Neutrophil (primary cell): ENCODE results near the gene RADIL.

Experiments used
- H3K27ac ChIP-seq: fragments of 200-600 bp; sonication (generic); 2 replicates; pipeline ENCODE4 v1.5.1; 2016; ENCODE audit warnings: mild to moderate bottlenecking, moderate library complexity
- H3K27me3 ChIP-seq: fragments of 200-600 bp; sonication (generic); 2 replicates; pipeline ENCODE4 v1.6.0; 2016; ENCODE audit warnings: mild to moderate bottlenecking
- H3K36me3 ChIP-seq: fragments of 200-600 bp; sonication (generic); 2 replicates; pipeline ENCODE4 v1.5.1; 2017
- H3K4me1 ChIP-seq, 2 experiments: fragments of 200-600 bp in 1 of 2; sonication (generic) in 1 of 2; 1 replicate in 1 of 2; 2 replicates in 1 of 2; pipeline versions ENCODE4 v1.5.1 to v1.6.1; 2013 to 2016; ENCODE audit warnings: low read depth in 1 of 2, low read length in 1 of 2, mild to moderate bottlenecking in 1 of 2, moderate library complexity in 1 of 2; ENCODE audit not compliant: control insufficient read depth in 1 of 2, insufficient read depth in 1 of 2
- H3K4me3 ChIP-seq, 2 experiments: fragments of 200-600 bp in 1 of 2; sonication (generic) in 1 of 2; 1 replicate in 1 of 2; 2 replicates in 1 of 2; pipeline ENCODE4 v1.5.1; 2013 to 2016; ENCODE audit warnings: low read depth in 1 of 2, low read length in 1 of 2, mild to moderate bottlenecking in 1 of 2, moderate library complexity in 1 of 2
- H3K9me3 ChIP-seq: fragments of 200-600 bp; sonication (generic); 2 replicates; pipeline ENCODE4 v1.5.1; 2016
- TF ChIP-seq, protein P1 (sequence below): fragments of 200-600 bp; sonication (generic); IDR thresholded peaks from 2 replicates; pipeline ENCODE4 v1.5.1; 2016; ENCODE audit warnings: antibody characterized with exemption

RADIL gene

DNA sequence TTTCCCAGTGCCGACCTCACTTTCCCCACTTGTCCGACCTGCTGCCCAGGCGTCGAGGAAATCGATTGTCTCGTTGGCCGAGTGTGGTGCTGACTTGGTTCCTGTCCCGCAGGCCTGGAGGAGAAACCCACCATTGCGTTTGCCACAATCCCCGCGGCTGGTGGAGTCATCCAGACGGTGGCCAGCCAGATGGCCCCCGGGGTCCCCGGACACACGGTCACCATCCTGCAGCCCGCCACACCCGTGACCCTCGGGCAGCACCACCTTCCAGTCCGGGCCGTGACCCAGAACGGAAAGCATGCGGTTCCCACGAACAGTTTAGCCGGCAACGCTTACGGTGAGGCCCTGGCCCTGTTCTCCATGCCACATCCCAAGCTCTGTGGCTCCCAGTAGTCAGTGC is 122.6 kb downstream of the RADIL start:
- Histone ChIP-seq H3K4me1 (no peaks in the 10 kb centered on the region), H3K36me3 (peaks cover 98% of the 10 kb centered on the region), H3K9me3 (no peaks in the 10 kb centered on the region), H3K4me3 (no peak overlapping the region), H3K27ac (no peak overlapping the region), H3K27me3 (no peaks in the 10 kb centered on the region)
- TF ChIP-seq, protein P1, sequence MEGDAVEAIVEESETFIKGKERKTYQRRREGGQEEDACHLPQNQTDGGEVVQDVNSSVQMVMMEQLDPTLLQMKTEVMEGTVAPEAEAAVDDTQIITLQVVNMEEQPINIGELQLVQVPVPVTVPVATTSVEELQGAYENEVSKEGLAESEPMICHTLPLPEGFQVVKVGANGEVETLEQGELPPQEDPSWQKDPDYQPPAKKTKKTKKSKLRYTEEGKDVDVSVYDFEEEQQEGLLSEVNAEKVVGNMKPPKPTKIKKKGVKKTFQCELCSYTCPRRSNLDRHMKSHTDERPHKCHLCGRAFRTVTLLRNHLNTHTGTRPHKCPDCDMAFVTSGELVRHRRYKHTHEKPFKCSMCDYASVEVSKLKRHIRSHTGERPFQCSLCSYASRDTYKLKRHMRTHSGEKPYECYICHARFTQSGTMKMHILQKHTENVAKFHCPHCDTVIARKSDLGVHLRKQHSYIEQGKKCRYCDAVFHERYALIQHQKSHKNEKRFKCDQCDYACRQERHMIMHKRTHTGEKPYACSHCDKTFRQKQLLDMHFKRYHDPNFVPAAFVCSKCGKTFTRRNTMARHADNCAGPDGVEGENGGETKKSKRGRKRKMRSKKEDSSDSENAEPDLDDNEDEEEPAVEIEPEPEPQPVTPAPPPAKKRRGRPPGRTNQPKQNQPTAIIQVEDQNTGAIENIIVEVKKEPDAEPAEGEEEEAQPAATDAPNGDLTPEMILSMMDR, result no peak

DNA sequence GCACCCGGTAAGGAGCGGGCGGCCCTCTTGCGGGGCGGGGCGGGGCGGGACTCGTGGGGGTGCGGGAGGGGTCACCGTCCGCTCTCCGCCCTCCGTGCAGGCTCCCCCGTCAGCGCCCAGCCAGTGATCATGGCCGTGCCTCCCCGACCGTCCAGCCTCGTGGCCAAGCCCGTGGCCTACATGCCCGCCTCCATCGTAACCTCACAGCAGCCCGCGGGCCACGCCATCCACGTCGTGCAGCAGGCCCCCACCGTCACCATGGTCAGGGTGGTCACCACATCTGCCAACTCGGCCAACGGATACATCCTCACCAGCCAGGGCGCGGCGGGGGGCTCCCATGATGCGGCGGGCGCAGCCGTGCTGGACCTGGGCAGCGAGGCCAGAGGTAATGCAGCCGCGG is 124.3 kb downstream of the RADIL start:
- Histone ChIP-seq H3K27me3 (no peaks in the 10 kb centered on the region), H3K4me3 (no peak overlapping the region), H3K4me1 (no peaks in the 10 kb centered on the region), H3K36me3 (peaks cover 97% of the 10 kb centered on the region), H3K27ac (no peak overlapping the region), H3K9me3 (no peaks in the 10 kb centered on the region)
- TF ChIP-seq, protein P1, result no peak

DNA sequence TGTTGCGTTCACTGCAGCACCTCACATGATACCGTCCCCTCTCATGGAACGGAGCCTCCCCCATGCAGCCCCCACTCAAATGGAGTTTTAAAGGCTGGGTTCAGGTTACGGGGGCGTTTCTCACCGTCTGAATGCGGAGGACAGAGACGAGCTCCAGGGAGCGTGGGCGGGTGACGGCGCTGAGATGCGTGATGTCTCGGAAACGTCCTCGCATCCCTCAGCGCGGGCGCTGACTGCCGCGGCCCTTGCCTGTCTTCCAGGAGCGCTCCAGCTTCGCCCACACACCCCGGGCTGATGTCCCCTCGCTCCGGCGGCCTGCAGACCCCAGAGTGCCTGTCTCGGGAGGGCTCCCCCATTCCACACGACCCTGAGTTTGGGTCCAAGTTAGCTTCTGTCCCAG is 124.7 kb downstream of the RADIL start:
- TF ChIP-seq, protein P1, result no peak
- peaks cover 93% of the 10 kb centered on the region for H3K36me3 ChIP-seq
- no peak overlapping the region for H3K4me3 ChIP-seq

DNA sequence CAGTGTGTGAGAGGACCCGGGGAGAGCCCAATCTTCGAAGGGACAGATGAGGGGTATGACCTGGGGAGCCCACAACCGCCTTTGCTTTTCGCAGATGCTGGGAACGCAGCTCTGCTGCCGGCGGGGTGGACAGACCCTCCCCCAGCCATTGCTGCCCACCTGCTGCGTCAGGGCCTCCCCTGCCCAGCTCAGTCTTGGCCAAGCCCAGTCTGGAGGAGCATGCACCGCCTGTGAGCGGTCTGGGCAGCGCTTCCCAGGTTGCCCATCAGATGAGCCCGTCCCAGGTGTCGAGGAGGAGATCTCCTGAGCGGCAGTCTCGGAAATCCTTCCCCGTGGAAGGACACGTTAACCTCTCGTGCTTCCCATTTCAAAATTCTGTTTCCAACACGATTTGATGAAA is 125.4 kb downstream of the RADIL start:
- no peaks in the 10 kb centered on the region for H3K27me3 ChIP-seq
- H3K9me3 ChIP-seq, result no peaks in the 10 kb centered on the region
- no peak overlapping the region for H3K4me3 ChIP-seq
- H3K4me1 ChIP-seq, result peaks cover 0 to 6% of the 10 kb centered on the region in 2 experiments
- peaks cover 86% of the 10 kb centered on the region for H3K36me3 ChIP-seq
- no peak overlapping the region for H3K27ac ChIP-seq
- TF ChIP-seq, protein P1, result no peak

More for the DNA sequence above, 124.7 kb downstream of the RADIL start:
- H3K4me1 ChIP-seq, result peaks cover 0 to 3% of the 10 kb centered on the region in 2 experiments
- H3K27me3 ChIP-seq, result no peaks in the 10 kb centered on the region
- H3K9me3 ChIP-seq, result no peaks in the 10 kb centered on the region
- no peak overlapping the region for H3K27ac ChIP-seq

DNA sequence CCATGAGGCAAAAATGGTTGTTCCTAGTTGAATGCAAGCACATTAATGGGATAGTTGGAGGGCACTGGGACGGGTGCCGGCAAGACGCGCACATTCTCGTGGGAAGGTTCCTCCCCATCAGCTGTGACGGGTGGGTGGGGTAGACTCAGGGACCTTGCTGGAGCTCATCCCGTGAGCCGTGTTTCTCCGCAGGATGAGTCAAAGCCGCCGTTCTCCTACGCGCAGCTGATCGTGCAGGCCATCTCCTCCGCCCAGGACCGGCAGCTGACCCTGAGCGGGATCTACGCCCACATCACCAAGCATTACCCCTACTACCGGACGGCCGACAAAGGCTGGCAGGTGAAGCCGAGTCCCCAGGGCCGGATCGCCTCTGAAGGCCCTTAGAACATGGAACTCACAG is 128.5 kb downstream of the RADIL start:
- peaks cover 0 to 6% of the 10 kb centered on the region in 2 experiments for H3K4me1 ChIP-seq
- peaks cover 56% of the 10 kb centered on the region for H3K36me3 ChIP-seq
- TF ChIP-seq, protein P1, result no peak
- no peak overlapping the region for H3K27ac ChIP-seq
- H3K9me3 ChIP-seq, result no peaks in the 10 kb centered on the region
- no peak overlapping the region for H3K4me3 ChIP-seq
- no peaks in the 10 kb centered on the region for H3K27me3 ChIP-seq

DNA sequence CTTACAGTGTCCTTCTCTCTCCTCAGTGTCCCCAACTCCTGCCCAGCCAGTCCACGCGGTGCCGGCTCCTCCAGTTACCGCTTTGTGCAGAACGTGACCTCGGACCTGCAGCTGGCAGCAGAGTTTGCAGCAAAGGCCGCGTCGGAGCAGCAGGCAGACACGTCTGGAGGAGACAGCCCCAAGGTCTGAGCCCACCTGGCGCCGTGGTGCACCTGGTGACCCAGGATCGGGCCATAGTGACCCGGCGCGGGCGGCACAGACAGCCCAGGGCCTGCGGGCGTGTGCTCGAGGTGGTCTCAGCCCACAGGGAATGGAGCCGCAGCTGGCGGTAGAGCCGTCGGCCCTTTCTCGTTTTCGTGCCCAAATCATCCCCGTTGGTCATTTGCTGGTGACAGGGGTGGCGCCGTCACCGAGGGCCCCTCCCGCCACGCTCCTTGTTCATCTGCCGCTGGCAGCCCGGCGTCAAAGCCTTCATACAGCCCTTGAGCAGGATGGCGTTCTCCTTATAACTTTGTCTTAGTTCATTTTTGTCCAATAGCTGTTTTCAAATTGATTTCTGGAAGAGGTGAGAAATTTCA is 129.0 kb downstream of the RADIL start:
- Histone ChIP-seq H3K4me3 (no peak overlapping the region), H3K27ac (no peak overlapping the region), H3K4me1 (peaks cover 0 to 6% of the 10 kb centered on the region in 2 experiments), H3K27me3 (no peaks in the 10 kb centered on the region), H3K36me3 (peaks cover 50% of the 10 kb centered on the region), H3K9me3 (no peaks in the 10 kb centered on the region)
- TF ChIP-seq, protein P1, result no peak
